NCI-H146 treated with DMSO at 0.1 percent for 48 hours (cell line): ENCODE results near the gene CHP2.
"Not testable (repeated sequence)": the region's sequence is repeated elsewhere in the genome, so short reads cannot be mapped to it uniquely, and the experiment has no call there.

Experiments used
- DNase-seq: peaks from one replicate; lab custom pipeline; 2025; ENCODE audit not compliant: unreplicated experiment; lab: John Stamatoyannopoulos, UW

CHP2 gene

DNA sequence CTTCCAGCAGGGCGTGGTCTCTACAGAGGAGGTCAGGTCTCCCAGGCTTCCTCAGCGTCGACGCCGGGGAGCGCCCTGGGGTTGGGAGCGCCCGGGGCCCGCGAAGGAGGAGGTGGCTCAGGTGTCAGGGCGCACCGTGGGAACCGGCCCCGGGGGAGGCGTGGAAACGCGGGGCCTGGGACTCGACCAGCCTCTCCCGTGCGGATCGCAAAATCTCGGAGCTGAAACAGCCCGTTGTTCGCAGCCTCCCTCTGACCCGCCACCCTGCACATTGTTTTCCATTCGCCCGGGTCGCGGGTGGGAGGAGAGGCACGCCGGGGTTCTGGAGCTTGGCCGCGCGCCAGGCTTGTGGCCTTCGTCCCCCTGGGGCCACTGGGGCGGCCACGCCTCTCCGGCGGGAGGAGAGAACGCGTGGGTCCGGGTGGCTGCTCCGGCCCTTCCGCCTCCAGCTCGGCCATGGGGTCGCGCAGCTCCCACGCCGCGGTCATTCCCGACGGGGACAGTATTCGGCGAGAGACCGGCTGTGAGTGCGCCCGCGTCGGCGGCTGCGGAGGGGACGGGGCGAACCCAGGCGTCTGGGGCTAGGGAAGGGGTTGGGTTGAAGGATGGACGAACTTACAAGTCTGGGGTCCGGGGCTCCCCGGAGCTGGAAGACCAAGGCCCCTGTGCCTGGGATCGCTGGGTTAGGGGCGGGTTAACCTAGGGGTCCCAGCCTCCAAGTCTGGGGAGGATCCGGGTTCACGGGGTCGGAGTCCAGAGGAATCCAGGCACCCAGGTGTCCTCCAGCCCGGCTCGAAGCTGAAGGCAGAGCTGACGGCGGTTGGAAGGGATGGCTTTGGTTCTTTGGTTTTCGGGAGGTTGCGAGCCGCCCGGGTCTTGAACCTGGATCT, at the start of gene CHP2:
Gene CHP2, plus strand, starts transcription at position 433 of the 890 bp plus-strand sequence. Its CDS starts 24 bp downstream, at position 457.
- no peak for DNase-seq

DNA sequence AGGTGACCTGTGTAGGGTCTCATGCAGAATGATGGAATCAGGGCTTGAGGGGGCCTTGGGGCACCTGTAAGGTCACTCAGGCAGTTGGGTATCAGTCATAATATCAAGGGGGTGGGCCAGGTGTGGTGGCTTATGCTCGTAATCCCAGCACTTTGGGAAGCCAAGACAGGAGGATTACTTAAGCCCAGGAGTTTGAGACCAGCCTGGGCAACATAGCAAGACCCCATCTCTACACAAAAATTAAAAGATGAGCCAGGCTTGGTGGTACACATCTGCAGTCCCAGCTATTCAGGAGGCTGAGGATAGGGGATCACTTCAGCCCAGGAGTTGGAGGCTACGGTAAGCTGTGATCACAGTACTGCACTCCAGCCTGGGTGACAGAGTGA, 49.3 kb upstream of the CHP2 start:
- no peak for DNase-seq

DNA sequence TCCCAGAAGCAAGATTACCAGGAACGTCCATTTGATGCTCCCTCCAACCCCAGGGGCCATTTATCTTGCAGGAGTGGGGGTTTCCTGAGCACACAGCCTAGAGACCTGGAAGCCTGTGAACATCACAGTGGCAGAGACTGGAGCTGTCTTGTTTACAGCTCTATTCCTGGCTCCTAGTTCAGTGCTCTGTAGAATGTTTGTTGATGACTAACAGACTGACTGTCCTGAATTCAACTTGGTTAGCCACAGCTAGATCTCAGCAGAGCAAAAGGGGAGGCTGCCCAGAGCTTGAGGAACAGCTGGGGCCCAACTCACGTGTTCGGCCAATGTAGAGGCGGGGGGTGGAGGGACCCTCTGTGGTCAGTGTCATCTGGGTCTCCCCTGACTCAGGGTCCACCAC, 48.4 kb upstream of the CHP2 start:
- no peak for DNase-seq

DNA sequence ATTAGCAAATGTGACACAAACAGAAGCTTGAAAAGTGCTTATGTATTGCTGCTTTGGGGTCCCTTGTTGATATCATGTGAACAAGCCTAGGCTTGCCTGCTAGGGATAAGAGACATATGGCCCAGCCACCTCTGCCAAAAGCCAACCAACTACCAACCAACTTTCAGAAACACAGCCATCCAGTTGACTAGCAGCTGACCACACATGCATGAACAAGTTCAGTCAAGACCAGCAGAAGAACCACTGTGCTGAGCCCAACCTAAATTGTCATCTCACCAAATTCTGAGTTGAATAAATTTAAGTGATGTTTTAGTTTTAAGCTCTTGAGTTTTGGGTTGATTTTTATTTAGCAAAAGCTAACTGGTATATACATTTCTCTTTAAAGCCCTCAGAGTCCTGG, 45.3 kb upstream of the CHP2 start:
- no peak for DNase-seq

DNA sequence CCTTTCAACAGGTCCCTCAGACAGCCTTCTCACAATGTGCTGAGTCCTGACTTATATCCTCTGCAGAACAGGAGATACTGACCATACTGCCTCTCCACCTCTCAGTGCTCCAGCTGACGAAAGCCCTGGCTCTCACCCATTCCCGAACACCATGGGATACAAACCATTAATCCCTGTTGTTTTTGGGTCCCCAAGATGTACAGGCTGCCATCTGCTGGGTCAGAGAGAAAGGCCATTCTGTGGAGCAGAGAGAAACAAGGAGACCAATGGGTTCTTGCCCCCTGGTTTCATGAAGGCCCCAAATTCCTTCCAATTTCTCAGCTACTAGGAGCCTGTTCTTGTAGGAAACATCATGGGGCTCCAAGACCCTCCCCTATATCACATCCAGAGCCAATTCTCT, 44.8 kb upstream of the CHP2 start:
- DNase-seq: no peak

DNA sequence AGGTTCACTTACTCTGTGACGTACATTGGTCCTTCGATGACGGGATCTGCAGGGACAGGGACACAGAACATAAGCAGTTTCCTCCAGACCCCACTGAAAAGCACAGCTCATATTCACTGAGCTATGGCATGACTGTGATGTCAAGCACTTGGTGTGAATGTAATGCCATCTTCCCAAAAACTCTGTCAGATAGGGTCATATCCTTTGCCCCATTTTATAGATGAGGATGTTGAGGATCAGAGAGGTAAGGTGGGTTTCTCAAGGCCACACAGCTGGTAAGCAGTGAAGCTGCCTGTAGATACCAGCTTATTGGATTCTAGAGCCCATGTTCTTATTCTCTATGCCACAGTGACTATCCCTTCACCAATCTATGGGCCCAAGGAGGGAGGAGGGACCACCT, 44.3 kb upstream of the CHP2 start:
- no peak for DNase-seq

DNA sequence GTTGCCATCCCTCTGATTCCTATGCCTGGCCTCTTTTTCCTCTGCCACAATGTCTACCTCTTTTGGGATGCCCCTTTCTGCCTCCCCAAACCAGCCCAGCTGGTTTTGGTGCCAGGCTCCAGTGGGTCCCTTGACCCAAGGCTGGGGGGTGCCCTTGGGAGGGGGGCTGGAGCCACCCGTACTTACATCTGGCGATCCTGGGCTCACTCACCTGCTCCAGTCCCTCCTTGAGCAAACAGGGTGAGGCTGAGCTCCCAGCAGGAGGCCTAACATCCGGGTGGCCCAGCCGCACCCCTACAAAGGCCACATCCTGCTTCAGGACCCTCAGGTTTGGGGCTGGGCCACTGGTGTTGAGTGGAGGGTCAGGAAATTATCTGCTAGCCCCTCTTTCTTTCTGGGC, 43.0 kb upstream of the CHP2 start:
- no peak for DNase-seq

DNA sequence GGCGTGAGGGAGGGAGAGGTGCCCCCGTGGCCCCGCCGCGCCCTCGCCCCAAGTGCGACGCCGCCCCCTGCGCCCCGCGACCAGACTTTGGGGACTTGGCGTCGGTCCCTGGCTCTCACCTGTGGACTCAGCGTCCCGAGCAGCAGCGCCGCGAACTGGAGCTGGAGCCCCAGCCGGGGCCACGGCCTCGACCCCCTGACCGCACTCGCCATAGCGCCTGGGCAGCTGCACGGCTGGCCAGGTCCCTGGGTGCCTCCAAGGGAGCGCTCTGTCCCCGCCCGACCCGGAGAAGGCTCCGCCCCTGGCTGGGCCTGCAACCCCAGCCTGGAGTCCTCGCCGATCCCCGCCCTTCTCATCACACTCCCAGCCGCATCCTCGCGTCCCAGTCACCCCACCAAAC, 41.9 kb upstream of the CHP2 start, which contains the start of gene ERN2:
Gene ERN2, minus strand, starts transcription at position 247 of the 400 bp plus-strand sequence. Its CDS starts 35 bp downstream, at position 212.
- no peak for DNase-seq

DNA sequence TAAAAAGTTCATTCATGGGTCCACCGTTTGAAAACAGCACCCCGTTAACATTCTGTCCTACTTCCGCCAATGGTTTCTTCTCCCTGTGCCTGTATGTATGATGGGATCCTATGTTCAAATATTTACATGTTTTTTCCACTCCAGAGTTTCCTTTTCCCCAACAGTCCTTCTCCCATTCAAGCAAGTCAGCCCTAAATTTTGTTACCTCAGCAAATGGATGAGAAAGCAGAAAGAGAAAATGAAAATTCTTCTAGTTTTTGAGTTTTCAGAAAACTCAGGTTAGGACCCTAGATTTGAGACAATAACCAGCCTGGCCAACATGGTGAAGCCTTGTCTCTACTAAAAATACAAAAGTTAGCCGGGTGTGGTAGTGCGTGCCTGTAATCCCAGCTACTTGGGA, 38.3 kb upstream of the CHP2 start:
- DNase-seq: no peak

DNA sequence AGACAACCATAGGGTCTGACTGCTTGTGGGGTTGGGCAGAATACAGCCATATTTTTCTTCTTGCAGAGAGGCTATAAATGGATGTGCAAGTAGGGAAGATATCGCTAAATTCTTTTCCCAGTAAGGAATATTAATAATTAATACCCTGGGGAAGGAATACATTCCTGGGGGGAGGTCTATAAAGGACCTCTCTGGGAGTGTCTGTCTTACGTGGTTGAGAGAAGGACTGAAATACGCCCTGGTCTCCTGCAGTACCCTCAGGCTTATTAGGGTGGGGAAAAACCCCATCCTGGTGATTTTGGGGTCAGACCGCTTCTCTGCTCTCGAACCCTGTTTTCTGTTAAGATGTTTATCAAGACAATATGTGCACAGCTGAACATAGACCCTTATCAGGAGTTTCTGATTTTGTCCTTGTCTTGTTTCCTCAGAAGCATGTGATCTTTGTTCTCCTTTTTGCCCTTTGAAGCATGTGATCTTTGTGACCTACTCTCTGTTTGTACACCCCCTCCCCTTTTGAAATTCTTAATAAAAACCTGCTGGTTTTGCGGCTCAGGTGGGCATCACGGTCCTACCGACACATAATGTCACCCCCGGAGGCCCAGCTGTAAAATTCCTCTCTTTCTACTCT, 32.1 kb upstream of the CHP2 start:
- DNase-seq: not testable (repeated sequence)

DNA sequence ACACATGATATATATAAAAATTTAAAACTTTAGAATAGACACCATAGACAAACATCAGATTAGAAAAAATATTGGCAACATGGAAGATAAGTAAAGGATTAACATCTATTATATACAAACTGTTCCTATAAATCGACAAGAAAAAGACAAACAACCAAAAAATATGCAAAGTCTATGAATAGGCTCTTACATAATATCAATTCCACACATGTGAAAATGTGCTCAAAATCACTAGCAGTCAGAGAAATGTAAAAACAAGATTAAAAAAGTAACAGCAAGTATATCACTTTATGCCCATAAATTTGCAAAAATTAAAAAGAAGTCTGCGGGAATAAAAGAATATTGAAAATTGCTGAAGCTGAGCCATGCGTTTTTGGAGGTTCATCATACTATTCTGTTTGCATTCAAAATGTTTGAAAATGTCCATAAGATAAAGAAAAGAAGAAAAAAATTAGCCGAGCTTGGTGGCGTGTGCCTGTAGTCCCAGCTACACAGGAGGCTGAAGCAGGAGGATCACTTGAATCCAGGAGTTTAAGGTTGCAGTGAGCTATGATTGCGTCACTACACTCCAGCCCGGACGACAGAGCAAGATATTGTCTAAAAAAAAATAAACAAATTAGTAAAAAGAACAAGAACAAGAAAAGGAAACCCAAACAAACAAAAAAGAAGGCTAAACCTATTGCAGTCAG, 30.6 kb upstream of the CHP2 start:
- no peak for DNase-seq

DNA sequence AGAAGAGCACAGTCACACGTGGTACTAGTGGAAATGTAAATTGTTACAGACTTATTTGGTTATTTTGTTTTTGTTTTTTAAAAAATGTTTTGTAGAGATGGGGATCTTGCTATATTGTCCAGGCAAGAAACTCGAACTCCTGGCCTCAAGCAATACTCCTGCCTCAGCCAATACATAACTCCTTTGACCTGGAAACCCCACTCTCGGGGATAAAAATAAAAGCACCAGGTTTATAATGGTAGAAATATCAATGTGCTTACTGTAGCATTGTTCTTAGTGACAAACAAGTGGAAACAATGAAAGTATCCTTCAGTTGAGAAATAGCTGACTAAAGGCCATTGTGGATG, 30.1 kb upstream of the CHP2 start:
- no peak for DNase-seq

DNA sequence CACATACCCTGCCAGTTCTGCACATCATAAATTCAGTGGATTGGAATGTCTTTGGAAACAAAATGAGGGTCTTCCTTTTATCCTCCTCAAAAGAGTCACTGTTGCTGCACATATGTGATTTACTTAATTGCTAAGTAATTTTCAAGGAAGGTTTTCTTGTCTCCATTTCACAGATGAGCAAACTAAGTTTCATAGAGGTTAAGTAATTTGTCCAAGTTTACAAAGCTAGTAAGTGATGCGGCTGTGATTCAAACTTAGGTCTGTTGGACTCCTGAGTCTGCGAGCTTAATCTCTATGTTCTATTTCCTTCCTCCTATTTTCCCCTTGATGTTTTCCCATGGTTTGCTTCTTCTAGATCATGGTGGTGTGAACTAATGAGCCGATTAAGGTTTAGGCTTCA, 28.1 kb upstream of the CHP2 start:
- no peak for DNase-seq

DNA sequence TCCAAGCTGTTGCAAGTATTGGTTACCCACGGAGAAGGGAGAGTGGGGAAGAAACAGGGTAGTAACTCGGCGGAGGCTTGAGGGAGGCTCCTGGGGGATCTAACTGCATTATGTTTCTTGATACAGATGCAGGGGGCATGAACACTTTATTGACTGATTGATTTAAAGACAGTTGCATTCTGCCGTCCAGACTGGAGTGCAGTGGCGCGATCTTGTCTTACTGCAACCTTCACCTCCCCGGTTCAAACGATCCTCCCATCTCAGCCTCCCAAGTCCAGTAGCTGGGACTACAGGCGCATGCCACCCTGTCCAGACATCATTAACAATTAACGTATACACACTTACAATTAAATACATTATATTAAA, 26.7 kb upstream of the CHP2 start:
- DNase-seq: no peak

DNA sequence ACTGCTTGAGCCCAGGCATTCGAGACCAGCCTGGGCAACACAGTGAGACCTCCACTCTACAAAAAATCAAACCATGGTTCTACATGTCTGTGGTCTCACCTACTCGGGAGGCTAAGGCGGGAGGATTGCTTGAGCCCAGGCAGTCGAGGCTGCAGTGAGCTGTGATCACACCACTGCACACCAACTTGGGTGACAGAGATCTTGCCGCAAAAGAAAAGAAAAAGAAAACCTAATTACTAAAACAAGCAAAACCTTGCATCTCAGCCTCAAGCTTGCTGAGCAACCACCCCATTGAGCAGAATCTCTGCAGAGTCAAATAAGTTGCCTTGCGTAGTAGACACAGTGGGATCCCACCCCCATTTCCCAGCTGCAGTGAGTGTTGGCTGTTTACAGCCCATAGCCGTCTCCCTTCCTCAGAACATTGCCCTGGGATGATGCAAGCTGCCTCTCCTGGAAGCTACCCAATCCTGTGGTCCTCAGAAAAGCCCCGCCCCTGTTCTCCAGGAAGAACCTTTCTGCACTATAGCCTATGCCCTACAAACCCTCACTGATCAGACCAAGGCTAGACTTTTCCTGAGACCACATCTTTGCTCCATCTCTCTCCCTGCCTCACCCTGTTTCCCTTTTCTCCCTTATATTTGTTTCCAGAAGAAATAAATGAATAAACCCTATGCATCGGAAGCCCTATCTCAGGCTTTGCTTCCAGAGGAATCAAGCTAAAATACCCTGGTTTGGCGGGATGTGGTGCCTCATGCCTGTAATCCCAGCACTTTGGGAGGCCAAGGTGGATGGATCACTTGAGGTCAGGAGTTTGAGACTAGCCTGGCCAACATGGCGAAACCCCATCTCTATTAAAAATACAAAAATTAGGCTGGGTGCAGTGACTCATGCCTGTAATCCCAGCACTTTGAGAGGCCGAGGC, 25.1 kb upstream of the CHP2 start:
- no peak for DNase-seq

DNA sequence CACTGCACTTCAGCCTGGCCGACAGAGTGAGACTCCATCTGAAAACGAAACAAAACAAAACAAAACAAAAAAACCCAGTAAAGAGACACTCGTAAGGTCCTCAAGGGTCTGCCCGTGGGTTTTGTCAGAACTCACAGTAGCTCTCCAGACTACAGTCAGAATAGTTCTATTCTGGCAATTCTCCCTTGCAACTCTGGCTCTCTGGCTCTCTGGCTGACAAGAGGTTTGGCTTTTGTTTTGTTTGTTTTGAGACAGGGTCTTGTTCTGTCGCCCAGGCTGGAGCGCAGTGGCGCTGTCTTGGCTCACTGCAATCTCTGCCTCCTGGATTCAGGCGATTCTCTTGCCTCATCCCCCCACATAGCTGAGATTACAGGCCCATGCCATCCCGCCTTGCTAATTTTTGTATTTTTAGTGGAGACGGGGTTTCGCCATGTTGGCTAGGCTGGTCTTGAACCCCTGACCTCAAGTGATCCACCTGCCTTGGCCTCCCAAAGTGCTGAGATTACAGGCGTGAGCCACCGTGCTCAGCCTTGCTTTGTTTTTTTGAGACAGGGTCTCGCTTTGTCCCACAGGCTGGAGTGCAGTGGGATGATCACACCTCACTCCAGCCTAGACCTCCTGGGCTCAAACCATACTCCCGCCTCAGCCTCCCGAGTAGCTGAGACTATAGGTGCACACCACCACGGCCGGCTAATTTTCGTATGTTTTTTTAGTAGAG, 20.5 kb upstream of the CHP2 start:
- no peak for DNase-seq

DNA sequence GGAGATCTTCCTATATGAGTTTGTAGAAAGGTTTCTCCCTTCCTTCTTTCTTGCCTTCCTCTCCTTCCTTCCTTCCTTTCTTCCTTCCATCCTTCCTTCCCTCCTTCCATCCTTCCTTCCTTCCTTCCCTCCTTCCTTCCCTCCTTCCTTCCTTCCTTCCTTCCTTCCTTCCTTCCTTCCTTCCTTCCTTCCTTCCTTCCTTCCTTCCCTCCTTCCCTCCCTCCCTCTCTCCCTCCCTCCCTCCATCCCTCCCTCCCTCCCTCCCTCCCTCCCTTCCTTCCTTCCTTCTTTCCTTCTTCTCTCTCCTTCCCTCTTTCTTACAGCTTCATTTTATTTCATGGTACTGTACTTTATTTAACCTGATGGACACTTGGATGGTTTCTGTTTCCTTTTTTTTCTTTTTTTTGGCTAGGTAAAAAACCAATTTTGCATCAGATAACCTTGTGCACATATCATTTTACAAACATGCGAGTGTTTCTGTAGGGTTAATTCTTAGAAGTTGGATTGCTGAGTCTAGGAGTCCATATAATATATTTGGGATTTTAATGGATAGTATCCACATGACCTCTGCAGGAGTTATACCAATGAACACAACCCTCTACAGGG, 17.3 kb upstream of the CHP2 start:
- not testable (repeated sequence) for DNase-seq

DNA sequence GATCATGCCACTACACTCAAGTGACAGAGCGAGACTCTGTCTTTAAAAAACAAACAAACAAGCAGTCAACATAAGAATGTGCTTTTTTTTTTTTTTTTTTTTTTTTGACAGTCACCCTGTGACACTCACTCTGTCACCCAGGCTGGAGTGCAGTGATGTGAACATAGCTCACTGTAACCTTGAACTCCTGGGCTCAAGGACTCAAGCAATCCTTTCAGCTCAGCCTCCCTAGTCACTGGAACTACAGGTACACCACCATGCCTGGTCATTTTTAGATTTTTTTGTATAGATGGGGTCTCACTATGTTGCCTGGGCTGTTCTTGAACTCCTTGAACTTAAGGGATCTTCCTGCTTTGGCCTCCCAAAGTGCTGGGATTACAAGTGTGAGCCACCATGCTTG, 15.3 kb upstream of the CHP2 start:
- no peak for DNase-seq

DNA sequence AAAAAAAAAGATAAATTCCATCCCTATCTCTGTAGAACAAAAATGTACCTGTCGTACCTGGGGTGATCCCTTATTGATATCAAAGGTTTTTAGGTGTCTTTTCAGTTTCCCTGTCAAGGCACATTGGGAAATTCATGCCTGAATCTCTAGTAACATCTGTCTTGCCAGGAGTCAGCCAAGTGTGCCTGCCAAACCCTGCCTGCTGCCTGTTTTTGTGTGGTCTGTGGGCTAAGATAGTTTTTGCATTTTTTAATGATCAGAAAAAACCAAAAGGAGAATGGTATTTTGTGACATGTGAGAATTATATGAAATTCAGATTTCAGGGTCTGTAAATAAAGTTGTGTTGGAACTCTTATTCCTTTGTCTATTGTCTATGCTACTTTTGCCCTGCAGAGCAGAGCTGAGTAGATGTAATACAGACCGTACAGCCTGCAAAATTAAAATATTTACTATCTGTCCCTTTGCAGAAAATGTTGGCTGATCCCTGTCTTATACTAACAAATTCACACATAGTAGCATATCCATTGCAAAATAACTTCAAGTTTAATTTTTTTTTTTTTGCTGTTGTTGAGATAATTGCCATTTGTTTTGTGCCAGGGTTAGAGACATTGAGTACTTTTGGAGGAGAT, 13.0 kb upstream of the CHP2 start:
- no peak for DNase-seq

DNA sequence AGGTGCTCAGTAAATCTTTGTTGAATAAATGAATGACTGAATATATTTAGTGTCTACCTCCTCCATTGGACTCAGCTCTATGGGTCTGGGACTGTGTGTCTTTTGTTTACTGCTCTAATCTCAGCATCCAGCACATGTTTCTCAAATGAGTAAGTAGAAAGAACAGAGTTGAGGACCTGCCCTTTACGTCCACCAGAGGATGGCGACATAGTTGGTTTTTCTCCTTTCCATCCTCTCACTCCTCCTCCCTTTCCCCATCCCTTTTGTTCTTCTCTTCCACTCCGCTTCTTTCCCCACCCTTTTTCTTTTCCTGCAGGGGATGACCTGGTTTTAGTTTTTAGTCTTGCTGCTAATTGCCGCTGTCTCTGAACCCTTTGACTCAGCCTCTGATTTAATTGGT, 12.1 kb upstream of the CHP2 start:
- DNase-seq: no peak
